ENCODE results near the gene HRCT1. TPM values are rescaled to one million over a fixed set of nuclear protein-coding genes. Genes with fewer than 3 reads are reported as not detected.
A peak's percentile ranks its signal among the peaks of the same experiment; 100 is the strongest.

Gene HRCT1
- total RNA-seq, 1 experiment from 2014 or later = 6.0 TPM

DNA sequence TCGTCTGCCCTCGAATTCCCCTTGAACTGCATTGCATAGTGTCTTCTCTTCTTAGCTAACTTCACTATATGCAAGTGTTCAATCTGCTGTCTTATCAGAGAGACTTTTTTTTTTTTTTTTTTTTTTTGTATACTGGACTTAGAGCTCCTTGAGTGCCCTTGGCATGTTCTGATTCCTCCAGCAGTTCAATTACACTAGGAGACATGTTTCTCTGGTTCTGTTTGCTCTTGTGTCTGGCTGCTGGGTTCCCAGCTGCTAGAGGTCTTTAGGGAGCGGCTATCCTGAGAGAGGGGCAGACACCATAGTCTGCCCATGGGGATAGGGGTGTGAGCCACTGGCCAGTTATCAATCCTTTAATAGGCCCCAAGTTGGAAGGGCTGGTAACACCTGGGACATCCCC lies 38.8 kb downstream of the HRCT1 start:
- Mint-ChIP-seq H3K4me3 (ENCODE audit: unreplicated experiment) (peak overlapping the region; percentile 72), H3K4me1 (ENCODE audit: insufficient read depth, unreplicated experiment) (peaks cover 7% of the 10 kb centered on the region), H3K27ac (ENCODE audit: low read depth, unreplicated experiment) (peak overlapping the region; percentile 79), H3K9me3 (ENCODE audit: unreplicated experiment) (no peaks in the 10 kb centered on the region), H3K27me3 (ENCODE audit: insufficient read depth, unreplicated experiment) (no peaks in the 10 kb centered on the region), H3K36me3 (ENCODE audit: insufficient read depth, unreplicated experiment) (no peaks in the 10 kb centered on the region)
- DNase-seq (ENCODE audit: unreplicated experiment) = no peak
- intact Hi-C loops (cut with micrococcal nuclease) = loop anchor here (1.0 kb wide), 1 partner anchor 42 kb away; no protein-coding TSS in a partner anchor
- POLR2A ChIA-PET = interaction anchor here (0.9 to 3.2 kb wide), 6 partner anchors 10 to 84 kb away, joined by 3 to 52 read pairs (median 15); partner anchors contain the start of gene HRCT1
- TF ChIP-seq, protein P1, sequence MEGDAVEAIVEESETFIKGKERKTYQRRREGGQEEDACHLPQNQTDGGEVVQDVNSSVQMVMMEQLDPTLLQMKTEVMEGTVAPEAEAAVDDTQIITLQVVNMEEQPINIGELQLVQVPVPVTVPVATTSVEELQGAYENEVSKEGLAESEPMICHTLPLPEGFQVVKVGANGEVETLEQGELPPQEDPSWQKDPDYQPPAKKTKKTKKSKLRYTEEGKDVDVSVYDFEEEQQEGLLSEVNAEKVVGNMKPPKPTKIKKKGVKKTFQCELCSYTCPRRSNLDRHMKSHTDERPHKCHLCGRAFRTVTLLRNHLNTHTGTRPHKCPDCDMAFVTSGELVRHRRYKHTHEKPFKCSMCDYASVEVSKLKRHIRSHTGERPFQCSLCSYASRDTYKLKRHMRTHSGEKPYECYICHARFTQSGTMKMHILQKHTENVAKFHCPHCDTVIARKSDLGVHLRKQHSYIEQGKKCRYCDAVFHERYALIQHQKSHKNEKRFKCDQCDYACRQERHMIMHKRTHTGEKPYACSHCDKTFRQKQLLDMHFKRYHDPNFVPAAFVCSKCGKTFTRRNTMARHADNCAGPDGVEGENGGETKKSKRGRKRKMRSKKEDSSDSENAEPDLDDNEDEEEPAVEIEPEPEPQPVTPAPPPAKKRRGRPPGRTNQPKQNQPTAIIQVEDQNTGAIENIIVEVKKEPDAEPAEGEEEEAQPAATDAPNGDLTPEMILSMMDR (IDR thresholded peaks at IDR 0.05; ENCODE audit: unreplicated experiment) = no peak
- CTCF ChIA-PET = interaction anchor here (0.5 to 4.6 kb wide), 19 partner anchors 10 to 331 kb away, joined by 3 to 88 read pairs (median 6); partner anchors contain the start of gene HRCT1
- BruUV-seq (replicated peaks) = no TSS peak

DNA sequence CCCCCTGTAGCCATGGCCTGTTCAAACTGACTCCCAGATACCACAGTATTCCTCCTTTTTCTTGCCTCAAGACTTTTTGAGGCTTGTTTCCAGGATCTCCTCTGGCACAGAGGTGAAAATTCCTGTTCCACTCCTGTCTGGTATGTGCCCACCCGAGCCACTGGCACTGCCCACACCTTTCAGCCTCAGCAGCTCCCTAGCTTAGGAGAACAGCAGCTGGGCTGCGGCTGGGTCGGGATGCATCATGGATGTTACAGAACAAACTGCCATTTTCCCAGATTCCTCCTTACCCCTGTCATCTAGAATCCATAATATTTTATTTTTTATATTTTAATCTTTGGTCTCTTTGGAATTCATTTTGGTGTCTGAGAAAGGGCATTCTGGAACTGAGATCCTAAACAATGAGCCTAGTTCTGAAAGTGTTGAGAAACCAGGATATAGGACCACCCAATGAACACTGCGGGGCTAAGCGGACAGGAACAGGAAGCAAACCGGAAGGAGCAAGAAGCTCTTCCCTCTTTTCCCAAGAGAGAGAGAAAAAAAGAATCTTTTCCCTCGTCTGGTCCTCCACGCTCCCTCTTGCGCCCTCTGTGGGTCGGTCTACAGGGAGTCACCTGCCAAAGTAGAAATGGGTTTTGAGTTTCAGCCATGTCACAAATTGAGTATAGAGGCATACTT lies 39.5 kb downstream of the HRCT1 start:
- H3K4me1 Mint-ChIP-seq (ENCODE audit: insufficient read depth, unreplicated experiment) = peaks cover 7% of the 10 kb centered on the region
- intact Hi-C loops (cut with micrococcal nuclease) = loop anchor here (1.0 kb wide), 1 partner anchor 42 kb away; no protein-coding TSS in a partner anchor
- H3K4me3 Mint-ChIP-seq (ENCODE audit: unreplicated experiment) = peak overlapping the region; percentile 72
- H3K27me3 Mint-ChIP-seq (ENCODE audit: insufficient read depth, unreplicated experiment) = no peaks in the 10 kb centered on the region
- ChIA-PET POLR2A (interaction anchor here (0.5 to 3.2 kb wide), 13 partner anchors 11 to 1185 kb away, joined by 3 to 52 read pairs (median 4); partner anchors contain the start of gene HRCT1), CTCF (interaction anchor here (0.5 to 4.6 kb wide), 27 partner anchors 10 to 330 kb away, joined by 3 to 88 read pairs (median 4); partner anchors contain the start of gene HRCT1)
- TF ChIP-seq, protein P1 (IDR thresholded peaks at IDR 0.05; ENCODE audit: unreplicated experiment) = peak; percentile 73
- peak overlapping the region; percentile 79 for H3K27ac Mint-ChIP-seq (ENCODE audit: low read depth, unreplicated experiment)
- H3K9me3 Mint-ChIP-seq (ENCODE audit: unreplicated experiment) = no peaks in the 10 kb centered on the region
- peak; percentile 89 for DNase-seq (ENCODE audit: unreplicated experiment)
- BruUV-seq (replicated peaks) = TSS peak; percentile 98
- no peaks in the 10 kb centered on the region for H3K36me3 Mint-ChIP-seq (ENCODE audit: insufficient read depth, unreplicated experiment)

DNA sequence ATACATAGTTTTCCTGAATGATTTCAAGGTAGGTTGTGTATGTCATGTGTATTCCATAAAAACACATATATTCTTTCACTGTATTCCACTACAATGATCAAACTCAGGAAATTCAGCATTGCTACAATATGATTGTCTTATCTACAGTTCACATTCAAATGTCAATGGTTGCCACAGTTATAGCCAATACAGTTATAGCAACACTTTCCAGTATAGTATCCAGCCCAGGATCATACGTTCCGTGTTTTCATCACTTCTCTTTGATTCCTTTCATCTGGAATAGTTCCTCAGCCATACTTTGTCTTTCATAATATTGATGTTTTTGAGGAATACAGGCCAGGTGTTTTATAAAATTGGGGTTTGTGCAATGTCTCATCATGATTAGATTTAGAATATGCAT lies 42.4 kb downstream of the HRCT1 start:
- no peaks in the 10 kb centered on the region for H3K36me3 Mint-ChIP-seq (ENCODE audit: insufficient read depth, unreplicated experiment)
- ChIA-PET POLR2A (no interaction called here), CTCF (interaction anchor here (0.7 to 1.7 kb wide), 2 partner anchors 24 to 76 kb away, joined by 3 to 5 read pairs; no protein-coding TSS in a partner anchor)
- H3K9me3 Mint-ChIP-seq (ENCODE audit: unreplicated experiment) = no peaks in the 10 kb centered on the region
- TF ChIP-seq, protein P1 (IDR thresholded peaks at IDR 0.05; ENCODE audit: unreplicated experiment) = no peak
- intact Hi-C loops (cut with micrococcal nuclease) = no loop called here
- no peak overlapping the region for H3K27ac Mint-ChIP-seq (ENCODE audit: low read depth, unreplicated experiment)
- no peak overlapping the region for H3K4me3 Mint-ChIP-seq (ENCODE audit: unreplicated experiment)
- no peak for DNase-seq (ENCODE audit: unreplicated experiment)
- H3K27me3 Mint-ChIP-seq (ENCODE audit: insufficient read depth, unreplicated experiment) = no peaks in the 10 kb centered on the region
- H3K4me1 Mint-ChIP-seq (ENCODE audit: insufficient read depth, unreplicated experiment) = peaks cover 7% of the 10 kb centered on the region
- no TSS peak for BruUV-seq (replicated peaks)

DNA sequence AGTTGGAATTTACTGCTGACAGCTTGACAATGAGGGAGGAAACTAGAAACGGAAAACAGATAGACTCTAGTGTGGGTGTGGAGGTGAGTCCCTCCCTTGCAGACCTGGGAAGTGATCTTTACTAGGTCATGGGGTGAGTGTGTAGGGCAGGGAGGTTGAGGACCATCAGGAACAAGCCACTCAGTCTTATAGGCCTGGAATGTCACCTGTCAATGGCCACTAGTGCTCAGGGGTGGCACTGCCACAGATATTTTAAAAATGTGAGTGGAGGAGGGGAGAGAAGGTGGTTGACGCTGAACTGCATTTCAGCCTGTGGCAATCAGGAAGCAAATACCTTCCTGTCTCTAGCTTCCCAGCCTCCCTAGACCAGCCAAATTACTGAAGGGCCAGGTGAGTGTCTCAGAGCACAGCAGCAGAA lies 42.9 kb downstream of the HRCT1 start:
- ChIA-PET CTCF (interaction anchor here (0.7 to 1.7 kb wide), 6 partner anchors 8 to 75 kb away, joined by 3 to 5 read pairs (median 3); no protein-coding TSS in a partner anchor), POLR2A (interaction anchor here (0.5 kb wide), 1 partner anchor 137 kb away, joined by 3 read pairs; no protein-coding TSS in a partner anchor)
- no peaks in the 10 kb centered on the region for H3K27me3 Mint-ChIP-seq (ENCODE audit: insufficient read depth, unreplicated experiment)
- H3K4me1 Mint-ChIP-seq (ENCODE audit: insufficient read depth, unreplicated experiment) = peaks cover 7% of the 10 kb centered on the region
- TF ChIP-seq, protein P1 (IDR thresholded peaks at IDR 0.05; ENCODE audit: unreplicated experiment) = no peak
- DNase-seq (ENCODE audit: unreplicated experiment) = no peak
- intact Hi-C loops (cut with micrococcal nuclease) = no loop called here
- BruUV-seq (replicated peaks) = no TSS peak
- H3K4me3 Mint-ChIP-seq (ENCODE audit: unreplicated experiment) = no peak overlapping the region
- H3K27ac Mint-ChIP-seq (ENCODE audit: low read depth, unreplicated experiment) = no peak overlapping the region
- no peaks in the 10 kb centered on the region for H3K36me3 Mint-ChIP-seq (ENCODE audit: insufficient read depth, unreplicated experiment)
- H3K9me3 Mint-ChIP-seq (ENCODE audit: unreplicated experiment) = no peaks in the 10 kb centered on the region
